Measurements from ENCODE around the gene BAIAP2. TPM values are rescaled to one million over a fixed set of nuclear protein-coding genes. Genes with fewer than 3 reads are reported as not detected.
"Not testable (repeated sequence)": the region's sequence is repeated elsewhere in the genome, so short reads cannot be mapped to it uniquely, and the experiment has no call there.

BAIAP2 gene
- total RNA-seq, 2 experiments from 2014 or later, result 2.8 TPM

DNA sequence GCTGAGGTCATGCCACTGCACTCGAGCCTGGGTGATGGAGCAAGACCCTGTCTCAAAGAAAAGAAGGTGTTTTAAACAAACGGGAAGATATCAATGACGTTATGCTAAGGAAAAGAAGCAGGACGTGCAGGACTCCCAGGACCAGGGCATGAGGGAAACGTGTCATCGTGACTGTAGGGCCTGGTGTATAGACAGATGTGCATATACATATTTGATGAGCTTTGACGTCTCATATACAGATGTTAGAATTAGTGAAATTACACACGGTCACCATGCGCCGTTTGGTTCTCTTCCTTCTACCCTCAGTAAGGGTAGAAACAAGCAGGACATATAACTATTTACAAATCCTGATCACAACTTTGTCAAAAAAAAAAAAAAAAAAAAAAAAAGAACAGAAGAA lies 112.8 kb downstream of the BAIAP2 start:
- ChIA-PET POLR2A (no interaction called here), CTCF (interaction anchor here (1.4 kb wide), 1 partner anchor 10 kb away, joined by 3 read pairs; no protein-coding TSS in a partner anchor)
- Mint-ChIP-seq H3K36me3 (ENCODE audit: low read depth) (no peaks in the 10 kb centered on the region), H3K9me3 (no peaks in the 10 kb centered on the region), H3K27me3 (peaks cover 2% of the 10 kb centered on the region), H3K4me1 (no peaks in the 10 kb centered on the region), H3K4me3 (no peak overlapping the region), H3K27ac (no peak overlapping the region)
- DNase-seq, result no peak

DNA sequence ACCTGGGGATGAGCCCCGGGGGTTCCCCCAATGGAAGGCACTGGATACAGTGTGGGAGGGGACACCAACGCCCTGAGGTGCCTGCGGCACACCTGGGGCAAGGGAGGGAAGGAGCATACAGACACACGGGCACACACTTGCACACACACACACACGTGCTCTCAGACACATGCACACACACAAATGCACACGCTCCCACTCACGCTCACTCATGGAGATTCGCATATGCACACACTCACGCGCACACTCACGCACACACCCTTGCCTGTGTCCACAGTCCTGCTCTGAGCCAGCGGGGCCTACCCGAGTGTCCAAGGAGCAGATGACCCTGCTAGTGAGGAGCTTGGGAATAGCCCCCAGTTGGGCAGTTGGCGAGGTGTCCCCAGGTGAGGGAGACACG lies 113.6 kb downstream of the BAIAP2 start:
- POLR2A ChIA-PET, result interaction anchor here (0.6 kb wide), 1 partner anchor 360 kb away, joined by 9 read pairs; no protein-coding TSS in a partner anchor

GRCh38 chr17:81148986-81149533 lies 114.1 kb downstream of the BAIAP2 start:
- no peak for DNase-seq
- H3K27ac Mint-ChIP-seq, result no peak overlapping the region
- H3K9me3 Mint-ChIP-seq, result no peaks in the 10 kb centered on the region
- POLR2A ChIA-PET, result interaction anchor here (0.6 kb wide), 1 partner anchor 360 kb away, joined by 9 read pairs; no protein-coding TSS in a partner anchor
- H3K4me1 Mint-ChIP-seq, result no peaks in the 10 kb centered on the region
- H3K27me3 Mint-ChIP-seq, result peaks cover 2% of the 10 kb centered on the region
- CTCF ChIA-PET, result interaction anchor here (1.4 kb wide), 1 partner anchor 9 kb away, joined by 3 read pairs; no protein-coding TSS in a partner anchor
- no peaks in the 10 kb centered on the region for H3K36me3 Mint-ChIP-seq (ENCODE audit: low read depth)
- H3K4me3 Mint-ChIP-seq, result no peak overlapping the region

More for the DNA sequence above, 113.6 kb downstream of the BAIAP2 start:
- Mint-ChIP-seq H3K27ac (no peak overlapping the region), H3K4me3 (no peak overlapping the region), H3K9me3 (no peaks in the 10 kb centered on the region), H3K4me1 (no peaks in the 10 kb centered on the region), H3K36me3 (ENCODE audit: low read depth) (no peaks in the 10 kb centered on the region), H3K27me3 (peaks cover 2% of the 10 kb centered on the region)
- CTCF ChIA-PET, result interaction anchor here (1.4 kb wide), 1 partner anchor 9 kb away, joined by 3 read pairs; no protein-coding TSS in a partner anchor
- no peak for DNase-seq

DNA sequence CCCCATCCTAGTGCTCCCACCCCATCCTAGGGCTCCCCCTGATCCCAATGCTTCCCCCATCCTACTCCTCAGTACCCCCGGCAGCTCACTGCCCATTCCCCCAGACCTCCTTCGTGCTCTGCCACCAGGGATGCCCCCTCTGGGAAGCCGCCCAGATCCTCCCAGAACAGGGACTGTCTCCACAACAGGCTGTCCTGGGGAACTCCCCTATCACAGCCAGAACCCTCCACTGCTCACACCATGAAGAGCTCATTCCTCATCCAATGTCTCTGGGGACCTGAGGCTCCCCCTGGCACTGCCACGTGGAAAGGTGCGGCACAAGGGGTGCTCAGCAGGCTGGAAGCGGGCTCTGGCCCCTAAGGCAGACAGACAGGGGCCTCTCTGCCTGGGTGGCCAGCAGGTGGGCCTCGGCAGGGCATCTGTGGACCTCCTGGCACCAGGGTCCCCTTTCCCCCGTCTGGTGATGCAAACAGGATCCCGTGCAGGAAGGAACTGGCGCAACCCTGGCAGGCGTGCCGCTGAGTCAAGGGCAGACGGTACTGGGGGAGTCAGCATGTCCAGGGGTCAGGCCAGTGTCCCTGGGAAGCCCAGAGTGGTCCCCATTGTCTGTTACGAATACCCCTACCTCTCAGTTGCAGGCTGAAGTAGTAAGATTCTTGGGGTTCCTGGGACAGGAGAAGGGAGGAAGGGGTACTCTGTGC lies 115.6 kb downstream of the BAIAP2 start:
- no peak for DNase-seq
- Mint-ChIP-seq H3K36me3 (ENCODE audit: low read depth) (no peaks in the 10 kb centered on the region), H3K4me1 (no peaks in the 10 kb centered on the region), H3K27ac (no peak overlapping the region), H3K27me3 (peaks cover 2% of the 10 kb centered on the region), H3K9me3 (no peaks in the 10 kb centered on the region), H3K4me3 (no peak overlapping the region)
- POLR2A ChIA-PET, result no interaction called here
- CTCF ChIA-PET, result no interaction called here

DNA sequence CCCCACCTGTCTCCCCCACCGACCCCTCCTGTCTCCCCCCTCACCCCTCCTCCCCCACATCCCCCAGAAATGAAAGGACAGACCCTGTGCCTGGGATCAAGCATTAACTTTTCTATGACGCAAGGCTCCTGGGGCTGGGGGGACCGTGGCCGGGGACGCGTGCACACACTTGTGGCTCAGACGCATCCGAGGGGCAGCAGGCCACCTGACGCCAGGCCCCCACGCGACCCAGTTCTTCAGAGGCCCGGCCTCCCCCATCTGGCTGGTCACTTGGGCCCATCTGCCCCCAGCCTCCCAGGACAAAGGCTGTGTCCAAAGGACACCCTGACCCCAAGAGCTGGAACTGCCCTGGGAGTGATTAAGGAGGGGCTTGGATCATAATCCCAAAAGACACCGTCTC lies 116.3 kb downstream of the BAIAP2 start:
- Mint-ChIP-seq H3K9me3 (no peaks in the 10 kb centered on the region), H3K4me1 (no peaks in the 10 kb centered on the region), H3K27ac (no peak overlapping the region), H3K4me3 (no peak overlapping the region), H3K36me3 (ENCODE audit: low read depth) (no peaks in the 10 kb centered on the region), H3K27me3 (peaks cover 2% of the 10 kb centered on the region)
- CTCF ChIA-PET, result no interaction called here
- POLR2A ChIA-PET, result no interaction called here
- DNase-seq, result no peak

GRCh38 chr17:81152288-81152828 lies 117.4 kb downstream of the BAIAP2 start:
- CTCF ChIA-PET, result interaction anchor here (2.0 kb wide), 1 partner anchor 9 kb away, joined by 7 read pairs; no protein-coding TSS in a partner anchor
- no peak overlapping the region for H3K4me3 Mint-ChIP-seq

DNA sequence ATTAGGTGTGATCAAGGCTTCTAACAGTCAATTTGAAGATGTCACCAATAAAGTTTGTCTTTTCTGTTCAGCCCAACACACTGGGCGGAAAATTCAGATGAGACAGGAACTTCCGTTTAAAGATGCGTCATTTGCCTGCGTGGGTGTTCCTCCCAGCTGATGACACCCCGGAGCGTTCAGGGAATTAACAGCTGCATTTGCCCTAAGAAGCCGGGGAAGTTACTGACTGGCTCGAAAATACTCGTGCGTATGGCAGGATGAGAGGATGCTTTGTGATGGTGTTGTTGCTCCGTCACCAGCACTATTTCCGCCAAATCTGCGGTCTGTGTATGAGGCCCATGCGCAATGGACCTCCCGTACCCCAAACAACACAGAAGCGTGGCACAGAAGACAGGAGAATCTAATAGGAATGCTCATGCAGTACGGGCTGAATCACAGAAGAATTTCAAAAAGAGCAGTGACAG lies 118.4 kb downstream of the BAIAP2 start:
- Mint-ChIP-seq H3K4me3 (no peak overlapping the region), H3K27me3 (peaks cover 2% of the 10 kb centered on the region), H3K9me3 (no peaks in the 10 kb centered on the region), H3K27ac (no peak overlapping the region), H3K4me1 (no peaks in the 10 kb centered on the region), H3K36me3 (ENCODE audit: low read depth) (no peaks in the 10 kb centered on the region)
- ChIA-PET CTCF (interaction anchor here (1.1 to 2.0 kb wide), 2 partner anchors 10 to 209 kb away, joined by 3 to 7 read pairs; no protein-coding TSS in a partner anchor), POLR2A (no interaction called here)
- no peak for DNase-seq

More at GRCh38 chr17:81152288-81152828, 117.4 kb downstream of the BAIAP2 start:
- no peak for DNase-seq
- H3K4me1 Mint-ChIP-seq, result no peaks in the 10 kb centered on the region
- H3K27me3 Mint-ChIP-seq, result peaks cover 2% of the 10 kb centered on the region
- H3K27ac Mint-ChIP-seq, result no peak overlapping the region
- H3K9me3 Mint-ChIP-seq, result no peaks in the 10 kb centered on the region
- POLR2A ChIA-PET, result no interaction called here
- H3K36me3 Mint-ChIP-seq (ENCODE audit: low read depth), result no peaks in the 10 kb centered on the region

- H3K9me3 Mint-ChIP-seq; H3K27ac Mint-ChIP-seq; DNase-seq; H3K27me3 Mint-ChIP-seq; H3K36me3 Mint-ChIP-seq (ENCODE audit: low read depth); H3K4me1 Mint-ChIP-seq; H3K4me3 Mint-ChIP-seq; POLR2A ChIA-PET: not testable (repeated sequence)
- CTCF ChIA-PET, result interaction anchor here (1.1 kb wide), 1 partner anchor 210 kb away, joined by 3 read pairs; no protein-coding TSS in a partner anchor
Measured at GRCh38 chr17:81154016-81154415, 119.1 kb downstream of the BAIAP2 start.

DNA sequence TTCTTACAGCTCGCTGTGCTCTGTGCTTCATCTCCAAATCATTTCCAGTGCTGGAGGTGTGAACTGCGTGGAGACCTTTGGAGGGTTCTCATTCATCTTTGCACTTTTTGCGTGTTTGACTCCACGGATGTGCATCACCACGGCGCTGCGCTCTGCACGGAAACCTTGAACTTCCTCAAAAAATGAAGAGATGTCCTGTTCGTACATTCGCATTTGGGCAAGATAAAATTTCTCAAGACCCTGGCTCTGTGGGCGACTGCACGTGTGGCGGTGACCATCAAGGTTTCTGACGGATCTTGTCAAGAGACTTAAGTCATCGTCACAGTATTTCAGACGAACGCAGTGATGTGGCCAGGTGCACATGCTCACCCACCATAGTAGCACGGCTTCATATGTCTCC lies 120.0 kb downstream of the BAIAP2 start:
- ChIA-PET CTCF (no interaction called here), POLR2A (no interaction called here)
- DNase-seq, result no peak
- peaks cover 2% of the 10 kb centered on the region for H3K27me3 Mint-ChIP-seq
- no peak overlapping the region for H3K27ac Mint-ChIP-seq
- no peak overlapping the region for H3K4me3 Mint-ChIP-seq
- no peaks in the 10 kb centered on the region for H3K9me3 Mint-ChIP-seq
- H3K4me1 Mint-ChIP-seq, result no peaks in the 10 kb centered on the region
- H3K36me3 Mint-ChIP-seq (ENCODE audit: low read depth), result no peaks in the 10 kb centered on the region

GRCh38 chr17:81156866-81157805 lies 122.2 kb downstream of the BAIAP2 start:
- Mint-ChIP-seq H3K27me3 (no peaks in the 10 kb centered on the region), H3K9me3 (no peaks in the 10 kb centered on the region), H3K27ac (no peak overlapping the region), H3K4me1 (no peaks in the 10 kb centered on the region), H3K4me3 (no peak overlapping the region), H3K36me3 (ENCODE audit: low read depth) (no peaks in the 10 kb centered on the region)
- no peak for DNase-seq
- POLR2A ChIA-PET, result no interaction called here
- CTCF ChIA-PET, result no interaction called here

DNA sequence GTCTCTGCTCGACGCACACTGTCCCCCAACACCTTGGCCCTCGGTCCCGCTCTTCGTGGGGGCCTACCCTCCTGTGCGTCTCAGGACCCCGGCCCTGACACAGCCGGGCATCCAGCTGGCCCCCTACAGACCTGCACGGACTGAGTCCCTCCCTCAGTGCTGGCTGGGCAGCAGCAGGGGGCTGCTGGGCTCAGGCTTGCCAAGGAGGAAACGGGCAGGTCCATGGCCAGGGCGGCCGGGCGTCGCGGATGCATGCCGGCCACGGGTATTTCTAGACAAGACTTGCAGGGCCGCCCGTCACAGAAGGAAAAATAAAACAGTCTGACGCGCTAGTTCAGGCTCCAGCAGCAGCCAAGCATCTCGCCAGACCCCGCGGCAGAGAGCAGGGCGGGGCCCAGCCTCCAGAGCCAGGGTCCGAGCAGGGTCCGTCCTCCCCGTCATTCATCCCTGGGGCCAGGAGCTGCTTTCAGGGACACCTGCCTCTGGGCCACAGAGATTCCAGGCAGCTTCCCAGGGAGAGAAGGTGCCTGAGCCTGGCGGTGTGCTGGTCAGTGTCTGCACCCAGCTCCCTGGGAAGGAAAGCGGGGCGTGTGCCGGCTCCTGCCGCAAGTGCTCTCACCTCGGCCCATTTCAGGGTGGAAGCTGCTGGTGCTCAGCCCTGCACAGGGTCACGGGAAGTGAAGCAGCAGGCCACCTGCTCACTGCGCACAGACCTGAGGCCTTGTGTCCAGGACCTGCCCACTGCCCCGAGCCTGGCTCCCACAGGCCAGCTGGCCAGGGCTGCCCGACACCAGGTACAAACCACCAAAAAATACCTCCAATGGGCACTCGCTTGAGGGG lies 123.1 kb downstream of the BAIAP2 start:
- H3K4me3 Mint-ChIP-seq, result no peak overlapping the region
- ChIA-PET CTCF (interaction anchor here (0.7 kb wide), 1 partner anchor 10 kb away, joined by 3 read pairs; no protein-coding TSS in a partner anchor), POLR2A (no interaction called here)
- no peaks in the 10 kb centered on the region for H3K9me3 Mint-ChIP-seq
- no peaks in the 10 kb centered on the region for H3K27me3 Mint-ChIP-seq
- H3K27ac Mint-ChIP-seq, result no peak overlapping the region
- DNase-seq, result no peak
- H3K36me3 Mint-ChIP-seq (ENCODE audit: low read depth), result no peaks in the 10 kb centered on the region
- H3K4me1 Mint-ChIP-seq, result no peaks in the 10 kb centered on the region

Data from activated CD4-positive, alpha-beta T cell treated with anti-CD3 and anti-CD28 coated beads, Interleukin-2, amount 10 ng/mL, durations not matched to agents 7 days and 5 days (primary cell).